GM23248 (cell line): ENCODE data around the gene RELT. TPM values are rescaled to one million over a fixed set of nuclear protein-coding genes. Genes with fewer than 3 reads are reported as not detected.

Source experiments
- DNase-seq: peaks from one replicate; pipeline ENCODE4 v3.0.0-alpha.2; 2015
- H2AFZ ChIP-seq: fragments of 200-600 bp; sonication (generic); 2 replicates; pipeline ENCODE4 v1.6.1; 2016; ENCODE audit warnings: antibody characterized with exemption
- H3F3A ChIP-seq: fragments of 200-600 bp; sonication (generic); 2 replicates; pipeline ENCODE4 v1.6.1; 2016; ENCODE audit warnings: mild to moderate bottlenecking, antibody characterized with exemption, mixed run types; ENCODE audit not compliant: insufficient read depth
- H3K27ac ChIP-seq: fragments of 200-600 bp; sonication (generic); 2 replicates; pipeline ENCODE4 v1.5.1; 2016; ENCODE audit warnings: mild to moderate bottlenecking
- H3K27me3 ChIP-seq: fragments of 200-600 bp; sonication (generic); replicated peaks from 2 replicates; pipeline ENCODE4 v1.6.1; 2016; ENCODE audit warnings: mild to moderate bottlenecking; ENCODE audit not compliant: insufficient read depth
- H3K36me3 ChIP-seq: fragments of 200-600 bp; sonication (generic); 2 replicates; pipeline ENCODE4 v1.6.1; 2016; ENCODE audit warnings: low read depth, mild to moderate bottlenecking
- H3K4me1 ChIP-seq: fragments of 200-600 bp; sonication (generic); 2 replicates; pipeline ENCODE4 v1.6.1; 2016; ENCODE audit warnings: mild to moderate bottlenecking; ENCODE audit not compliant: insufficient read depth
- H3K4me2 ChIP-seq: fragments of 200-600 bp; sonication (generic); one replicate; pipeline ENCODE4 v1.6.1; 2016; ENCODE audit warnings: mild to moderate bottlenecking; ENCODE audit not compliant: unreplicated experiment
- H3K4me3 ChIP-seq: fragments of 200-600 bp; sonication (generic); 2 replicates; pipeline ENCODE4 v1.5.1; 2016; ENCODE audit warnings: mild to moderate bottlenecking
- H3K79me2 ChIP-seq: fragments of 200-600 bp; sonication (generic); 2 replicates; pipeline ENCODE4 v1.6.1; 2016; ENCODE audit warnings: mild to moderate bottlenecking; ENCODE audit not compliant: insufficient read depth
- H3K9ac ChIP-seq: fragments of 200-600 bp; sonication (generic); 2 replicates; pipeline ENCODE4 v1.6.1; 2016; ENCODE audit warnings: mild to moderate bottlenecking
- H3K9me2 ChIP-seq: fragments of 200-600 bp; sonication (generic); 2 replicates; pipeline ENCODE4 v1.6.1; 2016; ENCODE audit warnings: mixed run types, mild to moderate bottlenecking, moderate library complexity; ENCODE audit not compliant: insufficient read depth
- H3K9me3 ChIP-seq: fragments of 200-600 bp; sonication (generic); one replicate; pipeline ENCODE4 v1.6.1; 2017; ENCODE audit warnings: low read depth
- H4K20me1 ChIP-seq: fragments of 200-600 bp; sonication (generic); 2 replicates; pipeline ENCODE4 v1.6.0; 2016; ENCODE audit not compliant: insufficient read depth
- EZH2 ChIP-seq: fragments of 200-600 bp; sonication (generic); IDR thresholded peaks from 2 replicates; pipeline ENCODE4 v1.6.1; 2018; ENCODE audit warnings: antibody characterized with exemption, mild to moderate bottlenecking; ENCODE audit not compliant: insufficient read depth, poor library complexity, severe bottlenecking
- EZH2phosphoT487 ChIP-seq: fragments of 200-600 bp; sonication (generic); IDR thresholded peaks from 2 replicates; pipeline ENCODE4 v1.6.1; 2018; ENCODE audit warnings: antibody characterized with exemption, moderate library complexity, mild to moderate bottlenecking, low read depth; ENCODE audit not compliant: insufficient read depth
- WGBS, 2 experiments: methylation state at CpG; one replicate each; pipeline ENCODE4 v1.1.6; 2015 to 2017; ENCODE audit warnings: low lambda C conversion rate in 2 of 2, low coverage in 1 of 2; ENCODE audit errors: missing lambda C conversion rate in 2 of 2; 5-methylcytosine and 5-hydroxymethylcytosine counted together
- in situ Hi-C: fragments of 300-500 bp; cut with MboI; formaldehyde crosslinking; loops from 2 replicates; pipeline ENCODE4 v1.15.0; 2020
- polyA plus RNA-seq: library from polyadenylated mRNA; unstranded; fragments of >200 nt; fragmentation: Nextera tagmentation; extraction: Ambion mirVana; gene quantifications from 2 replicates; pipeline ENCODE4 v1.2.1, GENCODE V29; 2016
- total RNA-seq: library from RNA; depleted of rRNA; stranded (reverse); fragments of >200 nt; shearing (Covaris generic); gene quantifications from 2 replicates; pipeline ENCODE4 v1.2.3, GENCODE V29; 2014

RELT gene
- total and polyA plus RNA-seq, 2 experiments from 2014 or later: 2.9 to 8.2 TPM

DNA sequence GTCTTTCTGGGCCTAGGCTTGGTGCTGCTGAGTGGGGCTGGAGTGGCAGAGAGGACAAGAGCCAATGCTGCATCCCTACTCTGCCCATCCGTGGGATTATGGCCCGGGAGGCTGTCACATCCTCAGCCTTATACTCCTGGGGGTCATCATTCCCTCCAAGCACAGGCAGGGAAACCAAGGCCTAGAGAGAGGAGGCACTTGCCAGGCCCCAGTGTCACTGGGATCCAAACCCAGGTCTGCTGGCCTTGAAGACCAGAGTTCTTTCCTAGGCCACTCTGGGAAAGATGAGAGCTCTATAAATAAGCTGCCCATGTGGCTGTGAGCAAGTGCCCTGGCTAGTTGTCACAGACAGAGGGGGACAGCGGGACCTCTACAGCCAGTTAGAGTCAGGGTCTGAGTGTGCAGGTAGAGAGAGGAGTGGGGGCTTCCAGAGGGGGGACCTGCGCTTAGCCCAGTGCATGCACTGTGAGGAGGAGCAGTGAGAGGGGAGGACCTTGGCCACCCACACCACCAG lies 4.8 kb downstream of the RELT start:
- Histone ChIP-seq H3K4me1 (peaks cover 7% of the 10 kb centered on the region; the same call in 1 of the 2 replicates), H3K9me3 (no peaks in the 10 kb centered on the region), H3K27me3 (no peaks in the 10 kb centered on the region), H3K27ac (no peak overlapping the region), H3K4me3 (no peak overlapping the region), H3K79me2 (peaks cover 95% of the 10 kb centered on the region), H2AFZ (no peak overlapping the region), H3F3A (no peaks in the 10 kb centered on the region), H3K36me3 (no peaks in the 10 kb centered on the region), H4K20me1 (no peaks in the 10 kb centered on the region), H3K9me2 (no peaks in the 10 kb centered on the region), H3K9ac (no peak overlapping the region), H3K4me2 (no peak overlapping the region)
- in situ Hi-C loops: no loop called here
- WGBS, 2 experiments: 97 to 100% methylated on average over 4 of the region's 4 CpGs
- DNase-seq: no peak
- no peak for TF ChIP-seq EZH2phosphoT487
- no peak for TF ChIP-seq EZH2

DNA sequence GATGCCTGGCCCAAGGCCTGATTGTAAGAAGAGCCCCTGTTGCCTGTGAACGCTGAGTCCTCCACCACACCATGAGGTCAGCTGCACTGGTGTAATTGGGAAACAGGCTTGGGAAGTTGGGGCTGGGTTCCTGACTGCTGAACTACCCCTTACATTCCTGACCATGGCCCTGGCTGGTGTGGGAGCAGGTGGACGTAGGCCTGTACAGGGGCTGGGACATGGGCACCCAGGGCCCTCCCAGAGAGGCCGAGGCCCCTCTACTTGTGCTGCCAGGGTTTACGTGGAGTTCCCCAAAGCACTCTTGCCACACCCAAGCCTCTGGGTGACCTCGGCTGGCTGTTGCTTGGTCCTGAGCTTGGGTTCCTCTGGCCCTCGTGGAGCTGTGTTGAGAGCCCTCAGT lies 5.4 kb downstream of the RELT start:
- H3K9ac ChIP-seq: no peak overlapping the region
- 90 to 93% methylated on average over 6 of the region's 6 CpGs for WGBS, 2 experiments
- H3K27ac ChIP-seq: no peak overlapping the region
- no peak for DNase-seq
- H3K79me2 ChIP-seq: peaks cover 100% of the 10 kb centered on the region
- H4K20me1 ChIP-seq: no peaks in the 10 kb centered on the region
- no peaks in the 10 kb centered on the region for H3F3A ChIP-seq
- in situ Hi-C loops: no loop called here
- no peak overlapping the region for H2AFZ ChIP-seq
- H3K9me2 ChIP-seq: no peaks in the 10 kb centered on the region
- no peak overlapping the region for H3K4me2 ChIP-seq
- H3K27me3 ChIP-seq: no peaks in the 10 kb centered on the region
- no peaks in the 10 kb centered on the region for H3K36me3 ChIP-seq
- TF ChIP-seq EZH2: no peak
- TF ChIP-seq EZH2phosphoT487: no peak
- H3K4me3 ChIP-seq: no peak overlapping the region
- H3K4me1 ChIP-seq: peaks cover 7% of the 10 kb centered on the region; the same call in 1 of the 2 replicates
- H3K9me3 ChIP-seq: no peaks in the 10 kb centered on the region

DNA sequence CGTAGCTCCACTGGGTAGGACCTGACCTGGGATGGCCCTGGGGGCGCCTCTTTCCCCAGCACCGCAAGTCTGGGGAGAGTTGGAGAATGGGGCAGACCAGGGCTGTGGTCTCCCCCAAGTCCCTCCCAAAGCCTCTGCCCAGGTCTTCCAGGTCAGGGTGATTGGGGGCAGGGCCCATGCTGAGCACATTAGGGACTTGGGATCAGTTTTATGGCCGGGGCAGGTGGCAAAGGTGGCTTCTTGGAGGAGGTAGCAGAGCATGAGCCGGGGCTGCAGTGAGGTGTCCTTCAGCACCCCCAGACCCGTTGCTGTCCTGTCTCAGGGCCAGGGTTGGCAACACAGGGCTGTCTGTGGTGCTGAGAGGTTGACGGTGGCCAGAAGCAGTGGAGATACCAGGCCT lies 6.0 kb downstream of the RELT start:
- no peaks in the 10 kb centered on the region for H3F3A ChIP-seq
- H3K4me1 ChIP-seq: peaks cover 7% of the 10 kb centered on the region; the same call in 1 of the 2 replicates
- in situ Hi-C loops: no loop called here
- H3K27me3 ChIP-seq: no peaks in the 10 kb centered on the region
- no peaks in the 10 kb centered on the region for H3K36me3 ChIP-seq
- no peak overlapping the region for H3K9ac ChIP-seq
- no peak for DNase-seq
- TF ChIP-seq EZH2 (no peak), EZH2phosphoT487 (no peak)
- WGBS, 2 experiments: 95% methylated on average over 7 of the region's 7 CpGs
- no peaks in the 10 kb centered on the region for H3K9me3 ChIP-seq
- H3K79me2 ChIP-seq: peaks cover 100% of the 10 kb centered on the region
- H3K27ac ChIP-seq: no peak overlapping the region
- no peaks in the 10 kb centered on the region for H3K9me2 ChIP-seq
- H4K20me1 ChIP-seq: no peaks in the 10 kb centered on the region
- H2AFZ ChIP-seq: no peak overlapping the region
- no peak overlapping the region for H3K4me2 ChIP-seq
- no peak overlapping the region for H3K4me3 ChIP-seq

DNA sequence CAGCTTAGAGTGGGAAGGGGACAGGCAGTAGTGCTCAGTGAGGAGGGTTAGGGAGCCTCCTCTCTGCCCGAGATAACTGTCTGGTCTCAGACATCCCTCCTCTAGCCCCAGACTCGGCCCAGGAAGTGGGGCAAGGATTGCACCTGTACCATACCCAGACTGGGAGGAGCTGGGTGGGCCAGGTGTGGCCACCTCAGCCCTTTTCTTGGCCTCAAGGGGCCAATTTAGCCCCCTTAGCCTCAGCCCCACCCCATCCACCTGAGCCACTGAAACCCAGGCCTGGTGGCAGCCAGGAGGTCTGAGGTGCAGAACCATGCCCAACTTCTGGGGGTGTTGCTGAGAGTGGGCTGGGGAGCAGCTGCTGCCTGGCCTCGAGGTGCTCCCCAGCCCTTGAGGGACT lies 6.5 kb downstream of the RELT start:
- Histone ChIP-seq H3K9me3 (no peaks in the 10 kb centered on the region), H3K4me3 (no peak overlapping the region), H3K27me3 (no peaks in the 10 kb centered on the region), H3F3A (no peaks in the 10 kb centered on the region), H2AFZ (no peak overlapping the region), H3K79me2 (peaks cover 100% of the 10 kb centered on the region), H3K36me3 (no peaks in the 10 kb centered on the region), H3K4me1 (peaks cover 2% of the 10 kb centered on the region; the same call in 1 of the 2 replicates), H3K27ac (no peak overlapping the region), H3K9ac (no peak overlapping the region), H4K20me1 (no peaks in the 10 kb centered on the region), H3K9me2 (no peaks in the 10 kb centered on the region), H3K4me2 (no peak overlapping the region)
- in situ Hi-C loops: no loop called here
- WGBS, 2 experiments: 55 to 70% methylated on average over 3 of the region's 3 CpGs
- DNase-seq: no peak
- no peak for TF ChIP-seq EZH2phosphoT487
- TF ChIP-seq EZH2: no peak
